Measurements from ENCODE around the gene KLF16.

KLF16 gene

GRCh38 chr19:1811472-1811894, 51.9 kb downstream of the KLF16 start:
- DNase-seq (ENCODE audit: low spot score) = no peak
- in situ Hi-C loops (cut with MboI; ENCODE audit: low pct_unique_long_range_greater_than_20kb, low sequenced_read_pairs, unreplicated experiment) = no loop called here
- TF ChIP-seq CTCF (IDR thresholded peaks at IDR 0.05; ENCODE audit: extremely low read depth, insufficient read depth, missing control alignments) = no peak

GRCh38 chr19:1810439-1811160, 52.8 kb downstream of the KLF16 start:
- no peak for DNase-seq (ENCODE audit: low spot score)
- in situ Hi-C loops (cut with MboI; ENCODE audit: low pct_unique_long_range_greater_than_20kb, low sequenced_read_pairs, unreplicated experiment) = no loop called here
- TF ChIP-seq CTCF (IDR thresholded peaks at IDR 0.05; ENCODE audit: extremely low read depth, insufficient read depth, missing control alignments) = no peak

- in situ Hi-C loops (cut with MboI; ENCODE audit: low pct_unique_long_range_greater_than_20kb, low sequenced_read_pairs, unreplicated experiment) = no loop called here
- TF ChIP-seq CTCF (IDR thresholded peaks at IDR 0.05; ENCODE audit: extremely low read depth, insufficient read depth, missing control alignments) = no peak
- DNase-seq (ENCODE audit: low spot score) = no peak
Measured at GRCh38 chr19:1809678-1810077, 53.7 kb downstream of the KLF16 start.

GRCh38 chr19:1808395-1808731, 55.0 kb downstream of the KLF16 start:
- TF ChIP-seq CTCF (IDR thresholded peaks at IDR 0.05; ENCODE audit: extremely low read depth, insufficient read depth, missing control alignments) = no peak
- in situ Hi-C loops (cut with MboI; ENCODE audit: low pct_unique_long_range_greater_than_20kb, low sequenced_read_pairs, unreplicated experiment) = no loop called here
- DNase-seq (ENCODE audit: low spot score) = no peak

GRCh38 chr19:1807695-1808394, 55.5 kb downstream of the KLF16 start:
- in situ Hi-C loops (cut with MboI; ENCODE audit: low pct_unique_long_range_greater_than_20kb, low sequenced_read_pairs, unreplicated experiment) = no loop called here
- DNase-seq (ENCODE audit: low spot score) = no peak
- no peak for TF ChIP-seq CTCF (IDR thresholded peaks at IDR 0.05; ENCODE audit: extremely low read depth, insufficient read depth, missing control alignments)

GRCh38 chr19:1807030-1807694, 56.2 kb downstream of the KLF16 start:
- no peak for DNase-seq (ENCODE audit: low spot score)
- in situ Hi-C loops (cut with MboI; ENCODE audit: low pct_unique_long_range_greater_than_20kb, low sequenced_read_pairs, unreplicated experiment) = no loop called here
- TF ChIP-seq CTCF (IDR thresholded peaks at IDR 0.05; ENCODE audit: extremely low read depth, insufficient read depth, missing control alignments) = no peak

All from GM13977 (cell line).